IMR-90 (cell line): ENCODE data around the gene MIR17HG.

Experiments used
- CTCF ChIP-seq: conservative IDR thresholded peaks from 2 replicates; pipeline ENCODE4 v1.5.1; 2012; ENCODE audit warnings: mild to moderate bottlenecking, low read depth, low read length, improper control_type of control experiment
- FOS ChIP-seq: fragments of 150-350 bp; IDR thresholded peaks from 2 replicates; pipeline ENCODE4 v1.6.1; 2016; ENCODE audit warnings: low read depth, low read length
- MXI1 ChIP-seq: IDR thresholded peaks from 2 replicates; pipeline ENCODE4 v1.6.1; 2012; ENCODE audit warnings: low read depth, mild to moderate bottlenecking, low read length, moderate library complexity, borderline replicate concordance
- USF2 ChIP-seq: fragments of 150-350 bp; IDR thresholded peaks from 2 replicates; pipeline ENCODE4 v1.6.1; 2017; ENCODE audit warnings: mild to moderate bottlenecking, antibody characterized with exemption, low read length, low read depth

- TF ChIP-seq CTCF (peak; percentile 26), FOS (no peak), USF2 (no peak), MXI1 (no peak)
These were observed 34.4 kb upstream of the MIR17HG start for GRCh38 chr13:91313103-91313502.
